Activated T-cell treated with anti-CD3 and anti-CD28 coated beads, Interleukin-2, amount 50 U/mL, for 48 hours (primary cell): ENCODE measurements around the gene CCDC117.
"Not testable (repeated sequence)": the region's sequence is repeated elsewhere in the genome, so short reads cannot be mapped to it uniquely, and the experiment has no call there.

Experiments
- DNase-seq, 2 experiments: peaks; one replicate each; pipeline ENCODE4 v3.0.0-alpha.2; 2020

The CCDC117 gene, protein sequence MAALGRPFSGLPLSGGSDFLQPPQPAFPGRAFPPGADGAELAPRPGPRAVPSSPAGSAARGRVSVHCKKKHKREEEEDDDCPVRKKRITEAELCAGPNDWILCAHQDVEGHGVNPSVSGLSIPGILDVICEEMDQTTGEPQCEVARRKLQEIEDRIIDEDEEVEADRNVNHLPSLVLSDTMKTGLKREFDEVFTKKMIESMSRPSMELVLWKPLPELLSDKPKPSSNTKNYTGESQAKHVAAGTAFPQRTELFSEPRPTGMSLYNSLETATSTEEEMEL

GRCh38 chr22:28772633-28773460 lies at the start of gene CCDC117:
TSS of gene CCDC117 (plus strand) at chr22:28772695. CDS start at chr22:28772850, 155 bp downstream.
- DNase-seq, result peak; percentile 94

DNA sequence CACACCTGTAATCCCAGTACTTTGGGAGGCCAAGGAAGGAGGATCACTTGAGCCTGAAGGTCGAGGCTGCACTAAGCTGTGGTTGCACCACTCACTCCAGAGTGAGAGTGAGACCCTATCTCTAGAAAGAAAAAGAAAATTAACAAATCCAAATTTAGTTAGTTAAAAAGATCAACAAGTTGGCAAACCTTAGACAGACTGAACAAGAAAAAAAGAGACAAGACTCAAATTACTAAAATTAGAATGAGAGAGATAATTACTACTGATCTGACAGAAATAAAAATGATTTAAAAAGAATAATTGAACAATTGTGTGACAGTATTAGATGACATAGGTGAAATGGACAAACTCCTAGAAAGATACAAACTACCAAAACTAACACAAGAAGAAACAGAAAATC lies 44.5 kb upstream of the CCDC117 start:
- DNase-seq, result no peak

GRCh38 chr22:28728621-28729313 lies 43.7 kb upstream of the CCDC117 start:
- DNase-seq, result no peak

GRCh38 chr22:28730179-28730578 lies 42.3 kb upstream of the CCDC117 start:
- DNase-seq, result no peak

GRCh38 chr22:28734393-28734792 lies 38.1 kb upstream of the CCDC117 start:
- DNase-seq, result no peak

- no peak for DNase-seq
Observed at GRCh38 chr22:28736301-28737155, 36.0 kb upstream of the CCDC117 start.

GRCh38 chr22:28737701-28738100 lies 34.8 kb upstream of the CCDC117 start:
- no peak for DNase-seq

DNA sequence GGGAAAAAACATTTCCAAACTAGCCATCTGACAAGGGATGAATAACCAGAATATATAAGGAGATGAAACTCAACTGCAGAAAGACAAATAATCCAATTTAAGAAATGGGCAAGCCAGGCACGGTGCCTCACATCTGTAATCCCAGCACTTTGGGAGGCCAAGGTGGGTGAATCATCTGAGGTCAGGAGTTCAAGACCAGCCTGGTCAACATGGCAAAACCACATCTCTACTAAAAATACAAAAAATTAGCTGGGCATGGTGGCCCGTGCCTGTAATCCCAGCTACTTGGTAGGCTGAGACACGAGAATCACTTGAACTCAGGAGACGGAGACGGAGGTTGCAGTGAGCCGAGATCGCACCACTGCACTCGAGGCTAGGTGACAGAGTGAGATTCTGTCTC lies 33.6 kb upstream of the CCDC117 start:
- DNase-seq, result not testable (repeated sequence)

GRCh38 chr22:28741200-28741784 lies 31.2 kb upstream of the CCDC117 start:
- DNase-seq, result no peak

- DNase-seq, result peak; percentile 96 to 97
Observed at GRCh38 chr22:28741785-28742561, 30.5 kb upstream of the CCDC117 start, which contains the start of the genes CHEK2 and HSCB. TSS of gene CHEK2 (minus strand) at chr22:28741820. CDS start at chr22:28734721, 7,099 bp downstream. TSS of gene HSCB (plus strand) at chr22:28742039. CDS start at chr22:28742096, 57 bp downstream.

DNA sequence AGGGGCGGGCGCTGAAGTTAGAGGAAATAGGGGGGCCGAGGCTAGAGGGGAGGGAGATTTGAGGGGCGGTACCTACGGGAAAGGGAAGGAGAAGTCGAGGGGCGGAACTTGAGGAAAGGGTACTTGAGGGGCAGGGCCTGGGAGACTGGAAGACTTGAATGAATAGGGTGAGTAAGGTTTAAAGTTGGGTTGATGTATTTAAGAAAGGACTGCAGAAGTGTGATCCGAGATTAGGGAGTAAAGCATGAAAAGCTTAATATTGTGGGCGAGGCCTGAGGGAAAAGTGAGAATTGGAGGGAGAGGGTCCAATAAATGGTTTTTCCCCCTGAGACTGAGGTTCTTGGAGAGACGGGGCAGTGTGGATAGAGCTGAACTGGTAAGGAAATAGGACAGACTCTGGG lies 29.9 kb upstream of the CCDC117 start:
- DNase-seq, result peak in 1 of 2 experiments; percentile 87

DNA sequence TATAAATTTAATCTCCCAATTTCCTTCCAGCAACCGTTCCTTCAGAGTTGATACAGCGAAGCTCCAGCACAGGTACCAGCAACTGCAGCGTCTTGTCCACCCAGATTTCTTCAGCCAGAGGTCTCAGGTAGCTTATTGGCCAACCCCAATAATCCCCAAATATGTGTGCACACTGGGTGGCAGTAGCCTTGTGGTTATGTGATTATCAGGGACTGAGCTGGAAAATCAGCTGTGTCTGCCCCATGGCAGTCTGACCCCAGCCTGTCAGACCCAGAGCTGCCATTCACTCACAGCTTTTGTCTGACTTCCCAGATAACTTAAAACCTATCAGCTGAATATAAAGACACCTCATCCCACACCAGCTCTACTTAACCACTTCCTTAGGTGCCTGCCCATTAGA lies 28.6 kb upstream of the CCDC117 start:
- no peak for DNase-seq

GRCh38 chr22:28750471-28750881 lies 22.0 kb upstream of the CCDC117 start:
- DNase-seq, result no peak

GRCh38 chr22:28754512-28754911 lies 18.0 kb upstream of the CCDC117 start:
- DNase-seq, result not testable (repeated sequence)

DNA sequence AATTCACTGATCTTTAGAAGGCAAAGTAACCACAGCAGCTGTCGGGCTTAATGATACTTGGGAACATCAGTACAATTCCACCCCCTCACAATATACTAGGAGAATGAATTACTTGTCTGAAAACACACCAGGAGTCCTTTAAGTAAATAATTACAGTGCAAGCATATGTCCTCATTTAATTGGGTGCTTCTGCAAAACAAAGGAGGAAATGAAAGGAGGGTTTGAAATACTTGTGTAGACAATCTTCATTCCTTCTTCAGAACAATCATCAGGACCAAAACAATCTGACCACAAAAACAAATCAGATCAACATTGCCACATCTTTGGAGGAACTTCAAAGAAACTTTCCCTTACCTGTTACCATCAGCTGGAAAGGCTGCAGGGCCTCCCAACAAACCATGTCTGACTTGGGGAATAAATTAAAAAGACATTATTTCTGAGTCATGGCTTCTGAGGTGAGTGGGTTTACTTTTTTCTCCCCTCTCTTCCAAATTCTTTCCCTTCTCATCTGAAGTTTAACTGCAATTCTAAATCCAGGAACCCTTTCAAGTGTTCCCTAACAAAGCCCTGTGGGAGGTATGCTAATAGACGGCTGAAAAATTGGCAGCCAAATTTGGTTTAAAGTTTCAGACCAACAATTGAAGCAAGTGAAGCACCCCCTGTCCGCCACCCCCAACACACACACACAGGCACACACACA lies 12.5 kb upstream of the CCDC117 start:
- DNase-seq, result no peak

DNA sequence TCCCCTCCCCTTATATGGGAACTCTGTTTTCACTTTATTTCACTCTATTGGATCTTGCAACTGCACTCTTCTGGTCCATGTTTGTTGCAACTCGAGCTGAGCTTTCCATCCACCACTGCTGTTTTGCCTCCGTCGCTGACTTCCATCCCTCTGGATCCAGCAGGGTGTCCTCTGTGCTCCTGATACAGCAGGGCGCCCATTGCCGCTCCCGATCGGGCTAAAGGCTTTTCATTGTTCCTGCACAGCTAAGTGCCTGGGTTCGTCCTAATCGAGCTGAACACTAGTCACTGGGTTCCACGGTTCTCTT lies 11.1 kb upstream of the CCDC117 start:
- no peak for DNase-seq

- DNase-seq, result not testable (repeated sequence)
Observed at GRCh38 chr22:28762000-28762399, 10.5 kb upstream of the CCDC117 start.

DNA sequence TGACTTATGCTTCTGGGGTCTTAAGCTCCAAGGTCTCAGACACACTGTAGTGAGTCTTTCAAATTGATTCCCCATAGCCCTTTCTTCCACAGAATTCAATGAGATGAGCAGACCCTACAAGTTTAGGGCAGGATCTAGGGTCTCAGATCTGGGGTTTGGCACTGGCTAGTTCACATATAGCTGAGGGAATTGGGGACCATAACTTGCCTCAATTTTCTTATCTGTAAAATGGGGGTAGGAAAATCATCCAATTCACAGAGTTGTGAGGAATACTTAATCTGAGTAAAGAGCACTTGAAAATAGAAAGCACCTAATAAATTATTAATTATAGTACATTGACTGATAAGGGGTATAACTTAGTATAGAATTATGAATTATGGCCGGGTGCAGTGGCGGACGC lies 5.9 kb upstream of the CCDC117 start:
- DNase-seq, result no peak

DNA sequence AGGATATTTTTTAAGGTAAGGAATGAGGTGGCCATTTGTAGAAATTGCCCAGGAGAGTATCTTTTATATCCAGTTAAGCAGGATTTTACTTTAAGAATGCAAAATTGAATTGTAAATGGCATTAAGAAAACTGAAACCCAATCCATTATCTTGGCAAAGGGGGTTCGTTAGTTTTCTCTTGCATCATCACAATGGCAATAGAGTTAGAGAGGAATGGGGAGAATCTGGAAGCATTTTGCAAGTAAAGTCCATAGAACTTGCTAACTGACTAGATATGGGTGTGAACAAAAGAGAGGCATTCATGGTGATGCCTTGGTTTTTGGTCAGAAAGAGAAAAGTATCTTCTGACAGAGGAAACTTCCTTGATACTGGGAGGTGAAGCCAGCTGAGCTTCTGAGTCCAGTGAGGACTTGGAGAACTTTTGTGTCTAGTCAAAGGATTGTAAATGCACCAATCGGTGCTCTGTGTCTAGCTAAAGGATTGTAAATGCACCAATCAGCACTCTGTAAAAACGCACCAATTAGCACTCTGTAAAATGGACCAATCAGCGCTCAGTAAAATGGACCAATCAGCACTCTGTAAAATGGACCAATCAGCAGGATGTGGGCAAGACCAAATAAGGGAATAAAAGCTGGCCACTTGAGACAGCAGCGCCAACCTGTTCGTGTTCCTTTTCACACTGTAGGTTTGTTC lies 3.6 kb upstream of the CCDC117 start:
- peak in 1 of 2 experiments; percentile 16 for DNase-seq
